ENCODE data around the gene ZBTB4. TPM values are rescaled to one million over a fixed set of nuclear protein-coding genes. Genes with fewer than 3 reads are reported as not detected.

Gene ZBTB4
- total RNA-seq, 3 donors from 2014 or later = 16.6 to 93.9 (median 18.5) TPM

DNA sequence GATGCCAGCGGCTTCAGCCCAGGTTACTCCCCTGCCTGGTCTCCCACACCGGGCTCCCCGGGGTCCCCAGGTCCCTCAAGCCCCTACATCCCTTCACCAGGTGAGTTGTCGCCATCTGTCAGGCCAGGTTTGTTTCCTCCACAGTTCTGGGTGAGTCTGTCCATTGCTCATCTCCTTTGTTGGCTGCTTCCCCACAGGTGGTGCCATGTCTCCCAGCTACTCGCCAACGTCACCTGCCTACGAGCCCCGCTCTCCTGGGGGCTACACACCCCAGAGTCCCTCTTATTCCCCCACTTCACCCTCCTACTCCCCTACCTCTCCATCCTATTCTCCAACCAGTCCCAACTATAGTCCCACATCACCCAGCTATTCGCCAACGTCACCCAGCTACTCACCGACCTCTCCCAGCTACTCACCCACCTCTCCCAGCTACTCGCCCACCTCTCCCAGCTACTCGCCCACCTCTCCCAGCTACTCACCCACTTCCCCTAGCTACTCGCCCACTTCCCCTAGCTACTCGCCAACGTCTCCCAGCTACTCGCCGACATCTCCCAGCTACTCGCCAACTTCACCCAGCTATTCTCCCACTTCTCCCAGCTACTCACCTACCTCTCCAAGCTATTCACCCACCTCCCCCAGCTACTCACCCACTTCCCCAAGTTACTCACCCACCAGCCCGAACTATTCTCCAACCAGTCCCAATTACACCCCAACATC lies 33.6 kb upstream of the ZBTB4 start:
- H3K4me3 ChIP-seq = no peak overlapping the region
- TF ChIP-seq, protein P1, sequence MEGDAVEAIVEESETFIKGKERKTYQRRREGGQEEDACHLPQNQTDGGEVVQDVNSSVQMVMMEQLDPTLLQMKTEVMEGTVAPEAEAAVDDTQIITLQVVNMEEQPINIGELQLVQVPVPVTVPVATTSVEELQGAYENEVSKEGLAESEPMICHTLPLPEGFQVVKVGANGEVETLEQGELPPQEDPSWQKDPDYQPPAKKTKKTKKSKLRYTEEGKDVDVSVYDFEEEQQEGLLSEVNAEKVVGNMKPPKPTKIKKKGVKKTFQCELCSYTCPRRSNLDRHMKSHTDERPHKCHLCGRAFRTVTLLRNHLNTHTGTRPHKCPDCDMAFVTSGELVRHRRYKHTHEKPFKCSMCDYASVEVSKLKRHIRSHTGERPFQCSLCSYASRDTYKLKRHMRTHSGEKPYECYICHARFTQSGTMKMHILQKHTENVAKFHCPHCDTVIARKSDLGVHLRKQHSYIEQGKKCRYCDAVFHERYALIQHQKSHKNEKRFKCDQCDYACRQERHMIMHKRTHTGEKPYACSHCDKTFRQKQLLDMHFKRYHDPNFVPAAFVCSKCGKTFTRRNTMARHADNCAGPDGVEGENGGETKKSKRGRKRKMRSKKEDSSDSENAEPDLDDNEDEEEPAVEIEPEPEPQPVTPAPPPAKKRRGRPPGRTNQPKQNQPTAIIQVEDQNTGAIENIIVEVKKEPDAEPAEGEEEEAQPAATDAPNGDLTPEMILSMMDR (IDR thresholded peaks at IDR 0.05) = no peak
- no peak for ATAC-seq
- intact Hi-C loops (cut with DNase I, micrococcal nuclease) = loop anchor here in 1 of 2 donors (5.0 kb wide), 1 partner anchor 49 kb away; the partner anchor contains the start of gene SENP3
- H3K4me1 ChIP-seq (ENCODE audit: low read depth) = peaks cover 8% of the 10 kb centered on the region
- H3K36me3 ChIP-seq (ENCODE audit: low read depth) = peaks cover 18% of the 10 kb centered on the region
- no peak for DNase-seq
- no peaks in the 10 kb centered on the region for H3K9me3 ChIP-seq

GRCh38 chr17:7512105-7512504 lies 32.7 kb upstream of the ZBTB4 start:
- no peak for DNase-seq
- ATAC-seq = no peak
- intact Hi-C loops (cut with DNase I, micrococcal nuclease) = loop anchor here in 1 of 2 donors (5.0 kb wide), 1 partner anchor 50 kb away; the partner anchor contains the start of gene SENP3
- Histone ChIP-seq H3K4me3 (no peak overlapping the region), H3K9me3 (no peaks in the 10 kb centered on the region), H3K36me3 (ENCODE audit: low read depth) (peaks cover 22% of the 10 kb centered on the region), H3K4me1 (ENCODE audit: low read depth) (peaks cover 8% of the 10 kb centered on the region)
- TF ChIP-seq, protein P1 (IDR thresholded peaks at IDR 0.05) = no peak

DNA sequence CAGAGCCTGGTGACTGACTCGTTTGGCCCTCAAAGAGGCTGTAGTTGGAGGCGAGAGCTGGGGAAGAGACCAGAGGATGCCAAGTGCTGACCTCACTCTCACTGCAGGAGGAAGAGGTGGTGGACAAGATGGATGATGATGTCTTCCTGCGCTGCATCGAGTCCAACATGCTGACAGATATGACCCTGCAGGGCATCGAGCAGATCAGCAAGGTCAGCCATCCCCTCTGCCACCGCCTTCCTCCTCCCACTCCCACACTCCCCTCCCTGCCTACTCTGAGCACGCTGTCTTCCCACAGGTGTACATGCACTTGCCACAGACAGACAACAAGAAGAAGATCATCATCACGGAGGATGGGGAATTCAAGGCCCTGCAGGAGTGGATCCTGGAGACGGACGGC lies 31.7 kb upstream of the ZBTB4 start:
- TF ChIP-seq, protein P1 (IDR thresholded peaks at IDR 0.05) = no peak
- Histone ChIP-seq H3K9me3 (no peaks in the 10 kb centered on the region), H3K4me3 (no peak overlapping the region), H3K36me3 (ENCODE audit: low read depth) (peaks cover 22% of the 10 kb centered on the region), H3K4me1 (ENCODE audit: low read depth) (peaks cover 8% of the 10 kb centered on the region)
- no peak for ATAC-seq
- no peak for DNase-seq
- intact Hi-C loops (cut with DNase I, micrococcal nuclease) = loop anchor here in 1 of 2 donors (5.0 kb wide), 1 partner anchor 51 kb away; the partner anchor contains the start of gene SENP3

GRCh38 chr17:7509937-7510336 lies 30.5 kb upstream of the ZBTB4 start:
- ATAC-seq (no peak), DNase-seq (no peak)
- TF ChIP-seq, protein P1 (IDR thresholded peaks at IDR 0.05) = no peak
- Histone ChIP-seq H3K4me1 (ENCODE audit: low read depth) (peaks cover 5% of the 10 kb centered on the region), H3K36me3 (ENCODE audit: low read depth) (peaks cover 22% of the 10 kb centered on the region), H3K9me3 (no peaks in the 10 kb centered on the region), H3K4me3 (no peak overlapping the region)
- intact Hi-C loops (cut with DNase I, micrococcal nuclease) = loop anchor here in 1 of 2 donors (5.0 kb wide), 1 partner anchor 52 kb away; the partner anchor contains the start of gene SENP3

DNA sequence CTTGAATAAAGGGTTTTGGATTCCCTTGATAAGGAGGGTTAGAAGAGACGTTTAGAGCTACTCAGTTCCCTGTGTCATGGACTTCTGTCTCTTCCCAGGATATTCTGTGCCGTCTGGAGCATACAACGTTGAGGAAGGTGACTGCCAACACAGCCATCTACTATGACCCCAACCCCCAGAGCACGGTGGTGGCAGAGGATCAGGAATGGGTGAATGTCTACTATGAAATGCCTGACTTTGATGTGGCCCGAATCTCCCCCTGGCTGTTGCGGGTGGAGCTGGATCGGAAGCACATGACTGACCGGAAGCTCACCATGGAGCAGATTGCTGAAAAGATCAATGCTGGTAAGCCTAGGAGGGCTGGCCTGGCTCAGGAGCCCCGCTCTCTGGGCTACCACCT lies 29.4 kb upstream of the ZBTB4 start:
- DNase-seq (no peak), ATAC-seq (no peak)
- TF ChIP-seq, protein P1 (IDR thresholded peaks at IDR 0.05) = no peak
- intact Hi-C loops (cut with DNase I, micrococcal nuclease) = no loop called here
- no peak overlapping the region for H3K4me3 ChIP-seq
- H3K9me3 ChIP-seq = no peaks in the 10 kb centered on the region
- peaks cover 22% of the 10 kb centered on the region for H3K36me3 ChIP-seq (ENCODE audit: low read depth)
- H3K4me1 ChIP-seq (ENCODE audit: low read depth) = peaks cover 10% of the 10 kb centered on the region
